ENCODE measurements around the gene OR5K2. TPM values are rescaled to one million over a fixed set of nuclear protein-coding genes. Genes with fewer than 3 reads are reported as not detected.

The OR5K2 gene
- polyA plus RNA-seq, 1 of the 3 experiments (the other 2 are of a cell fraction), result not detected

- CTCF ChIA-PET, result no interaction called here
- no peak for DNase-seq
- 0% methylated on average over 1 of the region's 1 CpG for WGBS (ENCODE audit: low lambda C conversion rate)
Measured at GRCh38 chr3:98462901-98463300, 34.6 kb upstream of the OR5K2 start, which contains the start of gene OR5K1. Gene OR5K1 (plus strand): TSS chr3:98463201. CDS start chr3:98469577, 6,376 bp downstream.

GRCh38 chr3:98482717-98483482, 14.6 kb upstream of the OR5K2 start:
- Histone ChIP-seq H3K9ac (no peak overlapping the region), H3K4me1 (ENCODE audit: control insufficient read depth in 1 of 2, insufficient read depth in 2 of 2, low read depth in 1 of 2, low read length in 1 of 2) (no peaks in the 10 kb centered on the region), H3K79me2 (ENCODE audit: insufficient read depth) (no peaks in the 10 kb centered on the region), H3K9me3 (no peaks in the 10 kb centered on the region), H3K4me2 (no peak overlapping the region), H2AFZ (ENCODE audit: low read depth) (no peak overlapping the region), H3K9me2 (no peaks in the 10 kb centered on the region), H3F3A (replicated peaks; ENCODE audit: insufficient read depth) (no peaks in the 10 kb centered on the region), H3K27me3 (ENCODE audit: insufficient read depth) (no peaks in the 10 kb centered on the region), H3K4me3 (ENCODE audit: low read depth in 2 of 2, low read length in 1 of 2) (no peak overlapping the region), H3K27ac (ENCODE audit: low read depth in 2 of 2, low read length in 1 of 2) (no peak overlapping the region), H4K20me1 (ENCODE audit: insufficient read depth) (no peaks in the 10 kb centered on the region), H3K36me3 (replicated peaks in 1 of 2; ENCODE audit: control insufficient read depth in 1 of 2, insufficient read depth in 2 of 2, low read length in 1 of 2) (no peaks in the 10 kb centered on the region)
- no peak for DNase-seq
- POLR2A ChIA-PET, result interaction anchor here (0.9 kb wide), 1 partner anchor 40 kb away, joined by 4 read pairs; the partner anchor contains the start of gene CLDND1
- TF ChIP-seq PBX3 (IDR thresholded peaks at IDR 0.05) (no peak), RXRA (IDR thresholded peaks at IDR 0.05; ENCODE audit: borderline replicate concordance, low read depth) (no peak)
- CTCF ChIA-PET, result no interaction called here
- WGBS (ENCODE audit: low lambda C conversion rate), result 0% methylated on average over 2 of the region's 3 CpGs

More at GRCh38 chr3:98462901-98463300, 34.6 kb upstream of the OR5K2 start, which contains the start of gene OR5K1:
- POLR2A ChIA-PET, result no interaction called here
- no peak within 1 kb of the TSS for H2AFZ ChIP-seq (ENCODE audit: low read depth)
- TF ChIP-seq NRF1 (IDR thresholded peaks at IDR 0.05; ENCODE audit: low read depth, low read length) (no peak), SIN3A (IDR thresholded peaks at IDR 0.05; ENCODE audit: borderline replicate concordance, low read depth, low read length) (no peak), GATA2 (CRISPR knock-in tag; IDR thresholded peaks at IDR 0.05) (no peak), JUND (IDR thresholded peaks at IDR 0.05) (no peak), USF1 (IDR thresholded peaks at IDR 0.05; ENCODE audit: borderline replicate concordance, low read depth) (no peak), MXI1 (IDR thresholded peaks at IDR 0.05; ENCODE audit: low read depth, low read length) (no peak), TAF1 (IDR thresholded peaks at IDR 0.05; ENCODE audit: borderline replicate concordance, low read depth, low read length) (no peak), RXRA (IDR thresholded peaks at IDR 0.05; ENCODE audit: borderline replicate concordance, low read depth) (no peak)
- H3K36me3 ChIP-seq (replicated peaks in 1 of 2; ENCODE audit: control insufficient read depth in 1 of 2, insufficient read depth in 2 of 2, low read length in 1 of 2), result no peaks in the 10 kb centered on the region
- H3K9me2 ChIP-seq, result no peaks in the 10 kb centered on the region
- no peaks in the 10 kb centered on the region for H3K27me3 ChIP-seq (ENCODE audit: insufficient read depth)
- no peak within 1 kb of the TSS for H3K27ac ChIP-seq (ENCODE audit: low read depth in 2 of 2, low read length in 1 of 2)
- H3F3A ChIP-seq (replicated peaks; ENCODE audit: insufficient read depth), result no peaks in the 10 kb centered on the region
- no peaks in the 10 kb centered on the region for H3K9me3 ChIP-seq
- no peaks in the 10 kb centered on the region for H3K4me1 ChIP-seq (ENCODE audit: control insufficient read depth in 1 of 2, insufficient read depth in 2 of 2, low read depth in 1 of 2, low read length in 1 of 2)
- no peak within 1 kb of the TSS for H3K9ac ChIP-seq
- H4K20me1 ChIP-seq (ENCODE audit: insufficient read depth), result no peaks in the 10 kb centered on the region
- H3K4me3 ChIP-seq (ENCODE audit: low read depth in 2 of 2, low read length in 1 of 2), result no peak within 1 kb of the TSS
- H3K4me2 ChIP-seq, result no peak within 1 kb of the TSS
- H3K79me2 ChIP-seq (ENCODE audit: insufficient read depth), result no peaks in the 10 kb centered on the region

Data from SK-N-SH (cell line).